Stimulated activated CD4-positive, alpha-beta T cell treated with anti-CD3 and anti-CD28 coated beads, TNF-alpha, amount 100 ng/mL, for 48 hours (primary cell): ENCODE measurements around the gene TMEM165.

Experiments
- DNase-seq, 3 donors: peaks; one replicate each; pipeline ENCODE4 v3.0.0-alpha.2; 2020; ENCODE audit warnings: low read depth in 3 of 3

TMEM165 gene

DNA sequence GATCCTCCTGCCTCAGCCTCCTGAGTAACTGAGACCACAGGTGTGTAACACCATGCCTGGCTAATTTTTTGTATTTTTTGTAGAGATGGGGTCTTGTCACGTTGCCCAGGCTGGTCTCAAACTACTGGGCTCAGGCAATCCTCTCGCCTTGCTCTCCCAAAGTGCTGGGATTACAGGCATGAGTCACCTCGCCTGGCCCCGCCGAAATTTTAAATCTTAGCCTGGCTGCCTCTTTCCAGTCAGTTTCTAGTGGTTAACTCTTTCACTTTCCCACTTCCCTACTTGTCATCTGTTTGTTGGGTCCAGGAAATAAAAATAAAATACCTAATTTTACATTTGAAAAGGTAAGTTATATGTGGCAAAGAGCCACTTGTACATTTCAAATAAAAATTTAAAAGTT lies 62.4 kb downstream of the TMEM165 start:
- DNase-seq: no peak

DNA sequence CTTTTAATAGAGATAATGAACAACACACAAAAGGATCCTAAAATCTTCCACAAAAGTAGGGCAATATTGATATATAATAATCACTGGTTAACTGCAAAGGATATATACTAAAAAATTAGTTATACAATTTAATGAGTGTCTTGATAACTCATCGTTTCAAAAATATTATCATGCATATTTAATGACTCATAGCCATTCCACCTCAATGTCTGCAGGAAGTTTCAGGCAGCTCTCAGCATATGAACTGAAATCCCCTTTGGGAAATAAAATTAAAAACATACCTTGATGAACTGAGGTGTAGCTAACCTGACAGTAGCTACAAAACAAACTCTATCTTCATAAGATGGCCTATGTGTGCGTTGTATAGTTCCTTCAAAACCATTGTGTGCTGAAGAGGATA lies 62.9 kb downstream of the TMEM165 start:
- DNase-seq: no peak

DNA sequence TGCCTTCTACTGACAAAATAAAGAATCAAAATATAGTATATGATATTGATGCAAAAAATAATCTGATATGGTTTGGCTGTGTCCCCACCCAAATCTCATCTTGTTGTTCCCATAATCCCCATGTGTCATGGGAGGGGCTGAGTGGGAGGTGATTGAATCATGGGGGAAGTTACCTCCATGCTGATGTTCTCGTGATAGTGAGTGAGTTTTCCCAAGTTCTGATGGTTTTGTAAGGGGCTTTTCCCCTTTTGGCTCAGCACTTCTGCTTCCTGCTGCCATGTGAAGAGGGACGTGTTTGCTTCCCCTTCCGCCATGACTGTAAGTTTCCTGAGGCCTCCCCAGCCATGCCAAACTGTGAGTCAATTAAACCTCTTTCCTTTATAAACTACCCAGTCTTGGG lies 70.2 kb downstream of the TMEM165 start:
- no peak for DNase-seq

DNA sequence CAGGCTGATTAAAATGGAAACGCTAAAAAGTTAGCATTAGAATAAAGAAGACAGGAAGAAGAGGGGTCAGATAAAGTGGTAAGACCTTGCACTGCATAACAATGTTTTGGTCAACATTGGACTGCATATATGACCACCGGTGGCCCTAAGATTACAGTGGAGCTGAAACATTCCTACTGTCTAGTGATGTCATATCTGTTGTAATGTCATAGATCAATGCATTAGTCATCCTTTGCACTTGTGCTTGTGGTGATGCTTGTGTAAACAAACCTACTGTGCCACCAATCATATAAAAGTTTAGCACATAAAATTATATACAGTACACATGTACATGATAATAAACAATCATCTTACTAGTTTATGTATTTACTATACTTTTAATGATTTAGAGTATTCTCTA lies 73.0 kb downstream of the TMEM165 start:
- DNase-seq: no peak

DNA sequence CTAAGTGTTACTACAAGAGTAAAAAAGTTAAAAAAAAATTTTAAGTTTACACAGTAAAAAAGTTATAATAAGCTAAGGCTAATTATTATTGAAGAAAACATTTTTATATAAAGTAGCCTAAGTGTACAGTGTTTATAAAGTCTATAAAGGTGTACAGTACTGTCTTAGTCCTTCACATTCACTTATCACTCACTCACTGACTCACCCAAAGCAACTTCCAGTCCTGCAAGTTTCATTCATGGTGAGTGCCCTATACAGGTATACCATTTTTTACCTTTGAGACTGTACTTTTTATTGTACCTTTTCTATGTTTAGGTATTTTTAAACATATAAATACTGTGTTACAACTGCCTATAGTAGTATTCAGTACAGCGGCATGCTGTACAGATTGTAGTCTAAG lies 74.2 kb downstream of the TMEM165 start:
- DNase-seq: no peak
